LNCAP (cell line): ENCODE data around the gene CDKN1C.

ENCODE experiments used
- CTCF ChIP-seq: fragments of 450-650 bp; IDR thresholded peaks from 2 replicates; pipeline ENCODE4 v1.5.1; 2017; ENCODE audit warnings: mild to moderate bottlenecking

CDKN1C gene

GRCh38 chr11:2885678-2886081 lies at the start of gene CDKN1C:
CDKN1C (minus strand) TSS chr11:2885775; CDS start chr11:2885456, 319 bp downstream.
- TF ChIP-seq CTCF: no peak

DNA sequence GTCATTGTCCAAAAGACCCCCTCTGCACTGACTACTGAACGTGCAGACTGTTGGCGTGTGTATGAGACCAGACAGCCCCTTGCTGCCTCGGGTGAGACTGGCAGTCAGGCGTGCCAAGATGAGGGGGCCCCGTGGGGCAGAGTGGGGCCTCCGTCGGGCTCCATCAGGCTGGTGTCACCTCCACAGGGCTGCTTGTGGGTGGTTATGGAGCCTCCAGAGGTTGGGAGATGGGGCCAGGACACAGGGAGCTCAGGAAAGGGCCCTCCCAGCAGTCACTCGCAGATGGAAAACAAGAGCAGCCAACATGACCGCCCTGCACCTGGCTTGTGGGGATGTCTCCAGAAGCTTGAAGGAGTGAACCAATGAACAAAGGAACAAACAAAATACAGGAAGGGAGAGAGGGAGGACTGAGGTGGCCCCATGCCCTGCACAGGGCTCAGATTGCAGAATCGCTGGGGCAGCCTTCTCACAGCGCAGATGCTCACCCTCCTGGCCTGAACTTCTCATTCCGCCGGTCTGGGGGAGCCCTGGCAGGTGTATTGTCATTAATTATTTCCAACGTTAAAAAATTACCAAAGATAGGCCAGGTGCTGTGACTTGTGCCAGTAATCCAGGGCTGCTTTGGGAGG lies 49.1 kb upstream of the CDKN1C start:
- TF ChIP-seq CTCF: no peak

GRCh38 chr11:2934021-2934550 lies 48.5 kb upstream of the CDKN1C start:
- TF ChIP-seq CTCF: no peak

DNA sequence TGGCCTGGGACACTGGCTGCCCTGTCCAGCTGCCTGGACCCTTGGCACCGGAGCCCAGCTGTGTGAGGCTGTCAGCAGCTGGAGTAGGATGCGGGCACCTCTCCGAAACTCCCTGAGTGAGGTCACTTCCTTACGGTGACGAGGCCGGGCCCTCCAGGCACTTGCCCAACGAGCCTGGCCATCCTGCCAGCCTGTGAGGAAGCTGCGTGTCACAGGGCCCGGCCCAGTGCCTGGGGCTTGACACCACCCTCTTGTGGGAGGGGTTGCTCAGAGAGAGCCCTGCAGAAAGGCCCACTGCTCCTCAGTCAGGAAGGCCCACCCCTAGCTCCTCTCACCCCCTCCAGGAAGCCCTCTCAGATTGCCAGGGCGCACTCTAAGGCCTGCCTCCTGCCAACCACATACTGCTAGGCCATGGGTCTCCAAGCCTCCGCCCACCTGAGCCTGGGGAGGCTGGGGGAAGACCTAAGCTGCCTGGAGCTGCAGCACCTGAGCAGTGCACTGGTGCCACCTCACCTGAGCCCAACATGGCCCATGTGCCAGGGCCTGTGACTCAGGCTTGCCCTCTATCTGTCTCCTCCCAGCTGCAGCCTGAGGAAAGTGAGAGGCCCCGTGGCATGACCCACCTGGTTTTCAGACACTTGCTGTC lies 47.9 kb upstream of the CDKN1C start:
- TF ChIP-seq CTCF: no peak

- TF ChIP-seq CTCF: no peak
Observed at GRCh38 chr11:2932850-2933251, 47.3 kb upstream of the CDKN1C start.

- no peak for TF ChIP-seq CTCF
Observed at GRCh38 chr11:2931771-2932738, 46.5 kb upstream of the CDKN1C start.

DNA sequence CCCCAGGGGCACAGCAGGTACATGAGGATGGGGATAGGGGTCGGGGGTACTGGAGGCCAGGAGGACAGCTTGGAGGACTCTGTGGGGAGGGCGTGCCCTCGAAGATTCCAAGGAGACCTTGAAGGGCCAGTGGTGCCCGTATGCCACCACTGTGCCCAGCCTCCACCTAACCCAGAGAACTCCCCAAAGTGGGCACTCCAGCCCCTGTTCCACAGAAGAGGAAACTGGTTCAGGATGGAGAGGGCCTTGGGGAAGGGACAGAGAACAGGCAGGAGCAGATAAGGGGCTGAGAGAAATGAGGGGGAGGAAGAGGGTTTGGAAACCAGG lies 45.8 kb upstream of the CDKN1C start:
- TF ChIP-seq CTCF: no peak
